Esophagus muscularis mucosa (tissue), 4 donors: ENCODE measurements around the gene GALK2. TPM values are rescaled to one million over a fixed set of nuclear protein-coding genes. Genes with fewer than 3 reads are reported as not detected.
A peak's percentile ranks its signal among the peaks of the same experiment; 100 is the strongest.

Source experiments
- DNase-seq: peaks from one replicate; pipeline ENCODE4 v3.0.0-alpha.2; 2017; ENCODE audit errors: extremely low spot score
- H3K27ac ChIP-seq, 4 donors: fragments of 200-600 bp; sonication (generic); replicated peaks in 1 of 4; 1 replicate in 3 of 4; 2 replicates in 1 of 4; pipeline ENCODE4 v1.5.1; 2016 to 2019; ENCODE audit warnings: mild to moderate bottlenecking in 1 of 4
- H3K27me3 ChIP-seq, 4 donors: fragments of 200-600 bp; sonication (generic); one replicate each; pipeline versions ENCODE4 v1.5.1 to v1.6.0; 2016 to 2019
- H3K36me3 ChIP-seq, 4 donors: fragments of 200-600 bp; sonication (generic); one replicate each; pipeline ENCODE4 v1.5.1; 2016 to 2019
- H3K4me1 ChIP-seq, 4 donors: fragments of 200-600 bp; sonication (generic); one replicate each; pipeline ENCODE4 v1.5.1; 2016 to 2019
- H3K4me3 ChIP-seq, 4 donors: fragments of 200-600 bp; sonication (generic); 1 replicate in 2 of 4; 2 replicates in 2 of 4; pipeline ENCODE4 v1.5.1; 2016 to 2019; ENCODE audit warnings: mild to moderate bottlenecking in 4 of 4, moderate library complexity in 1 of 4
- H3K9me3 ChIP-seq, 4 donors: fragments of 200-600 bp; sonication (generic); 1 replicate in 3 of 4; 2 replicates in 1 of 4; pipeline ENCODE4 v1.5.1; 2016 to 2019
- EP300 ChIP-seq: sonication (generic); formaldehyde crosslinking; IDR thresholded peaks from one replicate; pipeline ENCODE4 v1.6.1; 2017; ENCODE audit warnings: antibody characterized with exemption
- POLR2A ChIP-seq: fragments of 450-650 bp; IDR thresholded peaks from one replicate; pipeline ENCODE4 v1.6.1; 2017; ENCODE audit warnings: antibody characterized with exemption, moderate library complexity, mild to moderate bottlenecking, low read depth
- POLR2AphosphoS5 ChIP-seq, 2 donors: sonication (generic); formaldehyde crosslinking; IDR thresholded peaks; one replicate each; pipeline ENCODE4 v1.6.1; 2017; ENCODE audit warnings: antibody characterized with exemption in 2 of 2
- WGBS: methylation state at CpG from one replicate; pipeline ENCODE4 v1.1.5; 2018; 5-methylcytosine and 5-hydroxymethylcytosine counted together
- intact Hi-C: fragments of 100-400 bp; cut with DNase I; formaldehyde crosslinking; loops from one replicate; pipeline ENCODE4 v1.15.1; 2023
- total RNA-seq, 4 donors: library from RNA; depleted of rRNA; stranded (reverse); fragments of >200 nt; gene quantifications; one replicate each; pipeline versions ENCODE4 v1.1.0 to v1.2.1, GENCODE V29; 2016
- TF ChIP-seq, protein P1 (sequence below), 3 experiments: fragments of 200-600 bp in 2 of 3; fragments of 450-650 bp in 1 of 3; sonication (generic) in 2 of 3; IDR thresholded peaks; one replicate each; pipeline ENCODE4 v1.5.1; 2017 to 2019; ENCODE audit warnings: antibody characterized with exemption in 3 of 3, mild to moderate bottlenecking in 2 of 3, moderate library complexity in 1 of 3

Gene GALK2
- total RNA-seq, 4 donors from 2014 or later, result 34.5 to 50.3 (median 41.5) TPM

DNA sequence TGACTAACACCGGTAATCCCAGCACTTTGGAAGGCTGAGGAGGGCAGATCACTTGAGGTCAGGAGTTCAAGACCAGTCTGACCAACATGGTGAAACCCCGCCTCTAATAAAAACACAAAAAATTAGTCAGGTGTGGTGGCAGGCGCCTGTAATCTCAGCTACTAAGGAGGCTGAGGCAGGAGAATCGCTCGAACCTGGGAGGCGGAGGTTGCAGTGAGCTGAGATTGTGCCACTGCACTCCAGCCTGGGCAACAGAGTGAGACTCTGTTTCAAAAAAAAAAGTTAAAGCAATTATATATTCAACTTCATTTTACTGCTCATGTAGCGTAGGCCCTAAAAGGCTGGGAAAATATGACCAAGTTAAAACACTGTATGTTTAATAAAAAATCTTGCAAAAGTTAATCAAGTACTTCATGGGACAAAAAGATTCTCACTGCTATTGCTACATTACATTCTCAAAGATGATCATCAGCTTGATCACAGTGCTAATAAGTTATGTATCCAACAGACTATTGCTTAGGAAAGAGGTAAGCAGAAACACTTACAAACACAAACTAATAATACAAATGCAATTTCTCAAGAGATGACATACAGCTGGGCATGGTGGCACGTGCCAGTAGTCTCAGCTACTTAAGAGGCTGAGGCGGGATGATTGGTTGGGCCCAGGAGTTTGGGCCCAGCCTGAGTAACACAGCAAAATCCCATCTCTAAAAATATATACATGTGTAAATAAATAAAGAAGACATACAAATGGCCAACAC is 17.3 kb upstream of the GALK2 start:
- TF ChIP-seq POLR2AphosphoS5 (IDR thresholded peaks at IDR 0.05), result no peak
- no peak for TF ChIP-seq EP300
- TF ChIP-seq, protein P1, sequence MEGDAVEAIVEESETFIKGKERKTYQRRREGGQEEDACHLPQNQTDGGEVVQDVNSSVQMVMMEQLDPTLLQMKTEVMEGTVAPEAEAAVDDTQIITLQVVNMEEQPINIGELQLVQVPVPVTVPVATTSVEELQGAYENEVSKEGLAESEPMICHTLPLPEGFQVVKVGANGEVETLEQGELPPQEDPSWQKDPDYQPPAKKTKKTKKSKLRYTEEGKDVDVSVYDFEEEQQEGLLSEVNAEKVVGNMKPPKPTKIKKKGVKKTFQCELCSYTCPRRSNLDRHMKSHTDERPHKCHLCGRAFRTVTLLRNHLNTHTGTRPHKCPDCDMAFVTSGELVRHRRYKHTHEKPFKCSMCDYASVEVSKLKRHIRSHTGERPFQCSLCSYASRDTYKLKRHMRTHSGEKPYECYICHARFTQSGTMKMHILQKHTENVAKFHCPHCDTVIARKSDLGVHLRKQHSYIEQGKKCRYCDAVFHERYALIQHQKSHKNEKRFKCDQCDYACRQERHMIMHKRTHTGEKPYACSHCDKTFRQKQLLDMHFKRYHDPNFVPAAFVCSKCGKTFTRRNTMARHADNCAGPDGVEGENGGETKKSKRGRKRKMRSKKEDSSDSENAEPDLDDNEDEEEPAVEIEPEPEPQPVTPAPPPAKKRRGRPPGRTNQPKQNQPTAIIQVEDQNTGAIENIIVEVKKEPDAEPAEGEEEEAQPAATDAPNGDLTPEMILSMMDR (IDR thresholded peaks at IDR 0.05), result no peak
- no peak for TF ChIP-seq POLR2A
- DNase-seq, result no peak
- Histone ChIP-seq H3K4me1 (peaks cover 21 to 73% (median 68%) of the 10 kb centered on the region in 4 donors), H3K4me3 (no peak overlapping the region), H3K9me3 (no peaks in the 10 kb centered on the region), H3K36me3 (no peaks in the 10 kb centered on the region), H3K27me3 (no peaks in the 10 kb centered on the region), H3K27ac (no peak overlapping the region)
- WGBS, result 87% methylated on average over 9 of the region's 9 CpGs
- intact Hi-C loops, result no loop called here

DNA sequence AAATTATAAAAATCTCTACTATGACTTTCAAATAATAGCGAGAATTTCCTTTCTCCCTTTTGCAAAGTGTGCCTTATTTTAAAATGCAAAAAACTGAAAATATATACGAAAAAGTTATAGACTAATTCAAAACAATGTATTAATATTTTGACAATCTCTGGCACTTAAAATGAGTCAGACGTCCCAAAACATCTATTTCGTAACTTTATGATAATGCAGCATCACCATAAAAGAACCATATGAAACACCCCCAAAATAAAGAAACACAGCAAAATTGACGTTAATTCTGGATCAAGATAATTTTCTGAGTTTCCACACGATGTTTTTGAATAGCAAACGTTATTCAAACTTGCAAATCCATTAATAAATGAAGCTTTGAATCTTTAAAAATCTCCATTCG is 15.7 kb upstream of the GALK2 start:
- WGBS, result 23% methylated on average over 8 of the region's 8 CpGs
- Histone ChIP-seq H3K4me3 (peak overlapping the region; percentile 84 to 92 (median 87)), H3K27ac (peak overlapping the region; percentile 88 to 93 (median 90)), H3K36me3 (no peaks in the 10 kb centered on the region), H3K4me1 (peaks cover 21 to 60% (median 55%) of the 10 kb centered on the region in 4 donors), H3K9me3 (no peaks in the 10 kb centered on the region), H3K27me3 (no peaks in the 10 kb centered on the region)
- intact Hi-C loops, result no loop called here
- DNase-seq, result no peak
- TF ChIP-seq, protein P1 (IDR thresholded peaks at IDR 0.05), result no peak
- TF ChIP-seq POLR2AphosphoS5 (IDR thresholded peaks at IDR 0.05) (no peak), EP300 (no peak), POLR2A (no peak)

DNA sequence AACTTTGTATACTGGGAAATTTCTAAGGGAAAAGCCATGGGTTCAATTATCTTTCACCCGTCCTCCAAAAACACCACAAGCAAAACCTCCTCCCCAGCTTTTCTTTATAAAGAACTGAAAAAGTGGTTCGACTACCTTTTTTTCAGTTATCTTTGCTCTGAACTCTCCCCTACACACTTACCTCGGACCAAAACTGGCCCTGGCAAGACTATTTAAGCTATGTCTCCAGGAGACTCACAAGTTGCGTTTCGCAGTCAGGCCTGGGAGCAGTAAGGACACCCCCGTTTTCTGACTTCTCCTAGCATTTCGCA is 15.3 kb upstream of the GALK2 start:
- Histone ChIP-seq H3K4me1 (peaks cover 21 to 56% (median 51%) of the 10 kb centered on the region in 4 donors), H3K4me3 (peak overlapping the region; percentile 84 to 92 (median 87)), H3K27me3 (no peaks in the 10 kb centered on the region), H3K27ac (peak overlapping the region; percentile 88 to 93 (median 90)), H3K36me3 (no peaks in the 10 kb centered on the region), H3K9me3 (no peaks in the 10 kb centered on the region)
- DNase-seq, result no peak
- intact Hi-C loops, result loop anchor here (5.0 kb wide), 1 partner anchor 107 kb away; the partner anchor contains the start of gene SECISBP2L
- 1% methylated on average over 7 of the region's 7 CpGs for WGBS
- TF ChIP-seq, protein P1 (IDR thresholded peaks at IDR 0.05), result no peak
- TF ChIP-seq POLR2AphosphoS5 (IDR thresholded peaks at IDR 0.05), result no peak
- TF ChIP-seq POLR2A, result no peak
- TF ChIP-seq EP300, result no peak

DNA sequence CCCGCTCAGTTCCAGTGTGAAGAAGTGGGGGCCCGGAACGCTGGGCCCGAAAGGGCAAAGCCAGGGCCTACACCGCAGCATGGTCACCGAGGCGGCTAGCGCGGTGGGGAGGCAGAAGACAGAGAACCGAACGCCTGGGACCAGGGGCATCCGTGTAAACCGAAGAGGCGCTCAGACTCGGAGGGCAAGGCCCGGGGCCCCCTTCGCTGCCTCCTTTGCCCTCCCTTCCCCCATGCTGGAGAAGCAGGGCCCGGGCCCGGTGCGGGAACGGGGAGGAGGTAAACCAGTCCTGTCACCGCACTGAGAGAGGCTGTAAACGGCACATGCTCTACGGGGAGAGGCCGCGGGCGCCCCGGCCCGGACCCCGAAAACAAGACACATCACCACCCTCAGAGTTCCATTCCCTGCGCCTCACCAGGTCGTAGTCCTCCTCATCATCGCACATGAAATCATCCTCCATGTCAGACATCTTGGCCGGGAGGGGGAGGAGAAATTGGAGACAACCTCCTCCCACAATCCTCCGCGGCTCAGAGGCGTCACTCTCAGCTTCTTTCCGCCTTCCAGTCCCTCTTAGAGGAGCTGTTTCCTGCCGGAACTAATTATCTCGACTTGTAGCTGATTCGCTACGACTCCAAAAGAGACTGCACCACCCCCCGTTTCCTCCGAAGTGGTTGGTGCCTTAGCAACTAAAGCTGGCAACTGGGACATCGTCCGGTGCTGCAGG is 14.8 kb upstream of the GALK2 start, which contains the start of gene COPS2:
COPS2 (minus strand) TSS at position 490 of the 724 bp plus-strand sequence; CDS start at position 469, 21 bp downstream.
- WGBS, result under 1% methylated on average over 45 of the region's 46 CpGs
- intact Hi-C loops, result loop anchor here (5.0 kb wide), 1 partner anchor 108 kb away; the partner anchor contains the start of gene SECISBP2L
- Histone ChIP-seq H3K27me3 (no peaks in the 10 kb centered on the region), H3K4me3 (peak within 1 kb of the TSS; percentile 84 to 92 (median 87)), H3K4me1 (peaks cover 21 to 54% (median 47%) of the 10 kb centered on the region in 4 donors), H3K36me3 (no peaks in the 10 kb centered on the region), H3K9me3 (no peaks in the 10 kb centered on the region), H3K27ac (peak within 1 kb of the TSS; percentile 88 to 93 (median 90))
- TF ChIP-seq EP300 (no peak), POLR2A (peak; percentile 48), POLR2AphosphoS5 (IDR thresholded peaks at IDR 0.05) (peak; percentile 90 to 95)
- TF ChIP-seq, protein P1 (IDR thresholded peaks at IDR 0.05), result peak in 1 of 3 experiments; percentile 28
- peak; percentile 98 for DNase-seq
